HG03196 (cell line): ENCODE data around the gene DST.
A peak's percentile ranks its signal among the peaks of the same experiment; 100 is the strongest.
"Not testable (repeated sequence)": the region's sequence is repeated elsewhere in the genome, so short reads cannot be mapped to it uniquely, and the experiment has no call there.

Experiments
- ATAC-seq: cut with Tn5 transposase; IDR thresholded peaks from one replicate; pipeline ENCODE4 v1.9.1; 2021; ENCODE audit not compliant: unreplicated experiment

DST gene

GRCh38 chr6:56664029-56664428 is 21.3 kb upstream of the DST start:
- no peak for ATAC-seq

DNA sequence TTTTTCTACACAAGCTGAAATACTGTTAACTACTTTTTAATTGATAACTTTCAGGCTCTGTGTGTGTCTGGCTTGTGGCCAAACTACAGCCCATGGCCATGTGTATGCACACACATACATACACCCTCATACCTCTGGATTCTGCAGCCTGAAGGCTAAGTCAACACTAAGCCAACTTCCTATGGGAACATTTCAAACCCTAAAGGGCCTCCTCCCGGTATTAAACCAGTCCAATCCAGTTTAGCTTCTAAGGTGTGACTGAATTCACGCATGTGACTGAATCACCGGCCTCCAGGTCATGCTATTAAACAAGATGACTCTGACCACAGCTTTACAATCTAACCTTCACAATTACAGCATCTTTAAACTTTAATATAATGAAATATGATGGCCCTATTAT is 20.7 kb upstream of the DST start:
- no peak for ATAC-seq

DNA sequence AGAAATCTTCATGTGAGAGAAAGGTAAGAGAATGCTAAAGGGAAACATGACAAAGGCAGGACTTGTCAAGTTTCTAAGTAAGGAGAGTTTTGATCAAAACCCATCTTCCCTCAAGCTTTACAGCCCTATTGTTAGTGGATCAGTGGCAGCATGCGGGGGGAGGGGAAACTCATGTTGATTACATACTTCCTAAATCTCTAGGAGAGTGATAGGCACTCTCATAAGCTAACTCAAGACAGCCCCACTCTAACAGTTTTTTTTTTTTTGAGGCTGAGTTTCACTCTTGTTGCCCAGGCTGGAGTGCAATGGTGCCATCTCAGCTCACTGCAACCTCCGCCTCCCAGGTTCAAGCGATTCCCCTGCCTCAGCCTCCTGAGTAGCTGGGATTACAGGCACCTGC is 18.6 kb upstream of the DST start:
- not testable (repeated sequence) for ATAC-seq

DNA sequence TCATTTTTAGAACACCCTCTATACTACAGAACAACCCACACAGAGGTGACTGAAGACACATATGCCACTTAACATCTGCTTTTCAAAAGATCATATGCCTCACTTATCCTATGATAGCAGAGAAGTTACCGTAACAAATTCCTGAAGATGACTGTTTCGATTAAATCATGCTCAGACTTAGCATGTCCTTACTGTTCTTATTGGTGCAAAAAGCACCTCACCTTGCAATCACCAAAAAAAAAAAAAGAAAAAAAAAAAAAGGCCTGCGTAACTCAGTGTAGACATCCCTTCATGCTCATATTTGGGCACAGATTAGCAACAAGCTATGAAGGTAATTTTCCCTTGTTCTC is 17.7 kb upstream of the DST start:
- no peak for ATAC-seq

- peak; percentile 91 for ATAC-seq
Observed at GRCh38 chr6:56659721-56660380, 17.2 kb upstream of the DST start.

DNA sequence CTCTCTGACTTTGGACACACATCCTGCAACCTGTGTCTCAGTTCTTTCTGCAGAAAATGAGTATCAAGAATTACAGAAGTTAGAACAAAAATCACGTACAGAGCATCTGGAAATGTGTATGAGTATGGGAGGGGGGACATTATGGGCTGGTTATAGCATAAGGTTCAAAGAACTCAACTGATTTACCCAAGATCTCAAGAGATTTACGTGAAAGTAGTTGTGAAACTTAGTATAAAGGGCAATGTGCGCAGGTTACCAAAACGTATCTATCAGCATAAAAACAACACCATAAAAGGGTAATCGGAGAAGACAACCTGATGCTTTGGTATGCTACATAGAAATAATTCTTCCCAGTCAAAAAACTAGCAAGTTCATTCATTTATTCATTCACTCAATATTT is 15.6 kb upstream of the DST start:
- no peak for ATAC-seq

DNA sequence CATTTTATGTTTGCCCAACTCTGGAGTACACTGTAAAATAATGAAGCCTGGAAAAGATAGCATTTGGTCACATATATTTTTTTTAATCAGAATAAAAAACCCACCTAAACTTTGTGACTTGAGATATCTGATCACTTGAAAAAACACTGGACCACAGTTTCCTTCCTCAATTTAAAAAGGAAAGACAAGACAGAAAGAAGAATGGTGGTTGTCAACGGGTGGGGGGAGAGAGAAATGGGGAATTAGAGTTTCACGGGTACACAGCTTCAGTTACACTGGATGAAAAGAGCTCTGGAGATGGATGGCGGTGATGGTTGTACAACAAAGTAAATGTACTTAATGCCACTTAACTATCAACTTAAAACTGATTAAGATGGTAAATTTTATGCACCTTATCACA is 14.7 kb upstream of the DST start:
- ATAC-seq: no peak

GRCh38 chr6:56656466-56656865 is 13.8 kb upstream of the DST start:
- no peak for ATAC-seq

DNA sequence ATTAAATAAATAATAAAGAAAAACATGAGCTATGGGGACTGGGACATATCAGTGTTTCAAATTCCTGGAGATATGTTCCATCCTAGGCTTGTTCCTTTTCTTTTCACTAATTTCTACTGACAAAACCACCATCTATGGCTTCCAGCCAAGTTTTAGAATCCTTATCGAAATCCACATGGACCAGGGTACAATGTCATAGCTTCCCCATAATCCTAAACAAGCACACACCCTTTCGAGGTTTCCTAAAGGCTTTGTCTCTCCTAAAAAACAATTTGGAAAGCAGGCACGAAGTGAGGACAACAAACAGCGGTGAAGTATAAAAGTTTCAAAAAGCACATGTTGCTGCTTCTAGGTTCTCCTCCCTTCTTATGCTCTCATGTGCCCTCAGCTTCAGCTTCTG is 13.3 kb upstream of the DST start:
- ATAC-seq: no peak

DNA sequence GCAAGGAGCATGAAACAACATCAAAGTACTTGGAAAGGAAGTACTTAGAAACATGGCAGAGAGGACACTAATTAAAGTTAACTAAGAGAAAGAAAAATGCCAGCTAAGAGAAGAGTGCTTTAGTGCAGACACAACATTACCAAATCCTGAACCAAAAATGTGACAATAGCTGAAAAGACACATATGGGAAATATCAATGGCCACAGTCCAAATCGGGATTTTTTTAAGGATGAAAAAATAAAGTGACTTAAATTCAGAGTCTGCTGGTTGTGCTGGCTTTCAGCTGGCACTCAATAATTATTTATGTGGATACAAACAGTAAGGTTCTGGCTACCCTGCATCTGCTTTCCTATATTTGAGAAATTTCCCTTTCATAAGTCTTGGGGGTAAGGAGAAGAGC is 12.6 kb upstream of the DST start:
- ATAC-seq: no peak

GRCh38 chr6:56652994-56653393 is 10.3 kb upstream of the DST start:
- no peak for ATAC-seq

GRCh38 chr6:56652231-56652630 is 9.5 kb upstream of the DST start:
- no peak for ATAC-seq

DNA sequence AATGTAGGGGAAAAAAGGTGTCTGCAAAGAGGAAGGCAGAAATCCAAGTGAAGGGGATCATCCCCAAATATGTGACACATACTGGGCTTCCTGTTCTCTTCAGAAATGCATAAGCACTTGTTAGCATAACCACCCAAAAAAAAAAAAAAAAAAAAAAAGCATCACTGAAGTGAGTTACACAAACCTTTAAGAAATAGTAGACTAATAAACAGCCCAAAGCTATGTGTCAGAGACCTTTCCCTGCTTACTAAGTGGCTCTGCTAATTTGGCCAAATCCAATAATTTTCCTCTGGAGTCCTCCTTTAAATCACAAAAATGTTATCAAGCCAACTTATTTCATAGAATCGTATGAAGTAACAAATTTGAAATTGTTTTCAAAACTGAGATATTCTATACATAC is 7.5 kb upstream of the DST start:
- ATAC-seq: no peak

DNA sequence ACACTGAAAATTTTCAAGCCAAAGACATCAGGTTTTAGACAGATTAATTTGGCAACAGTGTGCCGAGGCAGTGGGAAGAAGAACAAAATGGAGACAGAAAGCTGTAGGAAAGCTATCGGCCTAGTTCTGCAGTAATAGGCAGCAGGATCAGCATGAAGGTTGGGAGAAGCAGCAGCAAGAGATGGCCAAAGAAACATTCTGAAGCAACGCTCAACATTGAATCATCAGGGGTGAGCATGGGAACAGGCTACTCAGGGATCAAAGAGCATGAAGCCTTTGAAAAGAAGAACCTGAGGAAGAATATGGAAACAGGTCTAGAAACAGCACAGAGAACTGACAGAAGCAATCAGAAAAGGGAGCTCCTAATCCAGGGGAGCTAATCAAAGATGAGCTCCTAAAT is 7.1 kb upstream of the DST start:
- ATAC-seq: no peak

DNA sequence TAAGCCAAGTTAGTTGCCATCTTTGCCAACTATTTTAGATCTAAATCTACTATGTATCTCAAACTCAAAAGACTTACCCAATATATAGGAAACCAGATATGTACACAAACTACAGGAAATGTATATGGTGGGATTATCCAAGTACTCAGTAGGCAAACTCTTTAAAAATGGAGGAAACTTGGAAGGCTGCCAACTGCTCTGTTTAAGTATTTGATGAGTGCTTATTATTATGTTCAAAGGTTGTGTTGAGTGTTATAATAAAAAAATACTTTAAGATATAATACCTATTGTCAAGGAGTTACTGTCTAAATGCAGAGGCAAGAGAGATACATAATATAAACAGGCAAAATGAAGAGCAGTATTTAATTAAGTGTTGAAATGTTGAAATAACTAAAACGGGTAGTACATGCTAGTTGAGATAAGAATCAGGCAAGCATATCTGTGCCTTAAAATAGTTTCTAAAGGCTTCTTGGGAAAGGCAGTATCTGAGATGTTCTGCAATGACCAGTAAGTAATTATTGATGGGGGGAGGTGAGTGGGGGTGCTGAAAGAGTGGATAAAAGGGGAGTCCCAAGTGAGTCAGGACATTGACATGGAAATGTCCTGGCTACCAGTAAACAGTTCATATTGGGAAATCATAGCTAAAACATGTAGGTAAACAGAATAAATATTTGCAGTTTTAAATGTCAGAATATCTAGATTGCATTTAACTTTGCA is 6.5 kb upstream of the DST start:
- ATAC-seq: no peak

DNA sequence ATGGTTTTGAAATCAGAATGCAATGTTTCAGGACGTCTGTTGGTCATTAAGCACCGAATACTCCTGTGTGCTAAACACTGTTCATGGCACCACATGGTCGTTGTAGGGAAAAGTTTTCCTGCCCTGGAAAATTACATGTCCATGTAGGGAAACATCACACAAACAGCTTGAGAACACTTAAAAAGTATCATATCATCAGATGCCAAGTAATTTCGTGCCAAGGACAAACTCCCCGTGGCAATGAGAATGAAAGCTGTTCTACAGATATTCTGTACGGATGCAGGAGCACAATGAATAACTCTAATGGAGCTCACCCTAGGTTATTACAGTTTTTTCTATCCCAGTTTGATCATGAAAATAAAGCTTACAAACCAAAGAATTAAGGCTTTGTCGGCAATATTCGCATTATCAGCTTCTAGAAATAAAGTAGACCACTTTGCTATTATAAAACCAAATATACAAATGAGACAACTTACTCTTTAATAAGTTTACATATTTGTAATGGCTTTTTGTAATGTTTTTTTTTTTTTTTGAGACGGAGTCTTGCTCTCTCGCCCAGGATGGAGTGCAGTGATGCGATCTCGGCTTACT is 4.6 kb upstream of the DST start:
- ATAC-seq: no peak

GRCh38 chr6:56644366-56644765 is 1.7 kb upstream of the DST start:
- no peak for ATAC-seq

- ATAC-seq: no peak
Observed at GRCh38 chr6:56643379-56644089, 845 bp upstream of the DST start.

- ATAC-seq: no peak
Observed at GRCh38 chr6:56640374-56640773, 2.3 kb downstream of the DST start.

- no peak for ATAC-seq
Observed at GRCh38 chr6:56638760-56639159, 3.9 kb downstream of the DST start.

GRCh38 chr6:56637640-56638039 is 5.0 kb downstream of the DST start:
- no peak for ATAC-seq

DNA sequence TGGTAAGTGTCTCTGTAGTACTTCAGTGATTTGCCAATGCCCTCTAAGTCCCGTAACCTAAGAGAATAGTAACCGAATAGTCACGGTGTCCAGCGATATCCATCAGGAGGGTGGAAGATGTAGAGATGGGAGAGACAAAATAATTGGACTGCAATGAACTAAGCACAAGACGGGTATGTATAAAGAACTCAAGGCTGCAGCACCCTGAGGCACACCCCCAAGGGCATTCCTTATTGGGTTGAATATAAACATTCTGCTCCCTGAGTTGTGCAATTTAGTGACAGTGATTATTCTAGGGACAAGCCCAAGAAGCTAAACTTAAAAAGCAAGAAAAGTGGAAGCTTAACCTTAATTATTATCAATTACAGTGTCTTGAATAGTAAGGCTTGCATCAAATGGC is 14.6 kb downstream of the DST start:
- ATAC-seq: no peak
